ENCODE data around the gene SRRT.
"Not testable (repeated sequence)": the region's sequence is repeated elsewhere in the genome, so short reads cannot be mapped to it uniquely, and the experiment has no call there.

SRRT gene

GRCh38 chr7:100895956-100896731 lies 21.2 kb downstream of the SRRT start:
- no peak for DNase-seq

- no peak for DNase-seq
These were observed 22.1 kb downstream of the SRRT start for GRCh38 chr7:100896732-100897608.

- no peak for DNase-seq
These were observed 23.0 kb downstream of the SRRT start for GRCh38 chr7:100897772-100898454.

GRCh38 chr7:100899432-100899831 lies 24.5 kb downstream of the SRRT start:
- no peak for DNase-seq

GRCh38 chr7:100900978-100901377 lies 26.1 kb downstream of the SRRT start:
- DNase-seq = no peak

- no peak for DNase-seq
These were observed 27.0 kb downstream of the SRRT start for GRCh38 chr7:100901921-100902332.

GRCh38 chr7:100902638-100903037 lies 27.7 kb downstream of the SRRT start:
- DNase-seq = no peak

GRCh38 chr7:100908512-100908911 lies 33.6 kb downstream of the SRRT start:
- DNase-seq = no peak

GRCh38 chr7:100910443-100910842 lies 35.5 kb downstream of the SRRT start:
- not testable (repeated sequence) for DNase-seq

- DNase-seq = no peak
These were observed 36.6 kb downstream of the SRRT start for GRCh38 chr7:100911484-100911883.

GRCh38 chr7:100914208-100914878 lies 39.4 kb downstream of the SRRT start:
- no peak for DNase-seq

GRCh38 chr7:100914879-100915447 lies 40.1 kb downstream of the SRRT start:
- no peak for DNase-seq

GRCh38 chr7:100919335-100919734 lies 44.4 kb downstream of the SRRT start:
- not testable (repeated sequence) for DNase-seq

- DNase-seq = not testable (repeated sequence)
These were observed 45.0 kb downstream of the SRRT start for GRCh38 chr7:100919779-100920437.

GRCh38 chr7:100921039-100921438 lies 46.1 kb downstream of the SRRT start:
- no peak for DNase-seq

GRCh38 chr7:100923616-100924015 lies 48.7 kb downstream of the SRRT start:
- DNase-seq = not testable (repeated sequence)

- no peak for DNase-seq
These were observed 54.9 kb downstream of the SRRT start for GRCh38 chr7:100929808-100930174.

- DNase-seq = no peak
These were observed 58.8 kb downstream of the SRRT start for GRCh38 chr7:100933734-100934133.

- not testable (repeated sequence) for DNase-seq
These were observed 60.5 kb downstream of the SRRT start for GRCh38 chr7:100935381-100935780.

- not testable (repeated sequence) for DNase-seq
These were observed 61.3 kb downstream of the SRRT start for GRCh38 chr7:100936167-100936566.
